GM12878 (cell line): ENCODE results near the gene ITPR2. TPM values are rescaled to one million over a fixed set of nuclear protein-coding genes. Genes with fewer than 3 reads are reported as not detected.

ENCODE experiments used
- ATAC-seq: fragments of 200-7000 bp; cut with Tn5 transposase; 3 replicates; pipeline ENCODE4 v1.9.1; 2020; ENCODE audit warnings: mild to moderate bottlenecking, moderate library complexity
- BruUV-seq: library from RNA; stranded (reverse); fragments of 400-500 nt; replicated peaks from 2 replicates; lab custom pipeline; 2021; lab: Mats Ljungman, UMichigan
- CTCF ChIA-PET: fragments of 300-600 bp; sonication (Branson Sonifier 250); formaldehyde crosslinking; extraction: SDS; loops from one replicate; lab custom pipeline; 2021; ENCODE audit warnings: inconsistent platforms; lab: Yijun Ruan, JAX
- POLR2A ChIA-PET: fragments of 350-600 bp; formaldehyde crosslinking; extraction: SDS; loops from one replicate; lab custom pipeline; 2021; ENCODE audit warnings: inconsistent platforms; lab: Charles Lee
- RAD21 ChIA-PET: fragments of 300-600 bp; sonication (Branson Sonifier 250); formaldehyde crosslinking; loops from one replicate; lab custom pipeline; 2023; ENCODE audit warnings: antibody characterized with exemption; ENCODE audit not compliant: unreplicated experiment; lab: Charles Lee
- SMC1A ChIA-PET: fragments of 300-600 bp; sonication (Branson Sonifier 250); formaldehyde crosslinking; loops from one replicate; lab custom pipeline; 2023; ENCODE audit not compliant: unreplicated experiment, uncharacterized antibody; lab: Charles Lee
- DNase-seq: peaks from one replicate; pipeline ENCODE4 v3.0.0-alpha.2; 2011; ENCODE audit warnings: low read depth, low spot score
- FAIRE-seq: peaks from 3 replicates; lab custom pipeline; 2011; peaks lifted over from hg19 to GRCh38; lab: Jason Lieb, UNC
- H2AFZ ChIP-seq: 2 replicates; pipeline ENCODE4 v1.6.0; 2011; ENCODE audit warnings: low read depth, low read length, control low read depth; ENCODE audit not compliant: control insufficient read depth
- H3K27ac ChIP-seq: 2 replicates; pipeline ENCODE4 v1.5.1; 2011; ENCODE audit warnings: control low read depth; ENCODE audit not compliant: control insufficient read depth, insufficient read depth
- H3K27me3 ChIP-seq, 2 experiments: replicated peaks in 1 of 2; 2 replicates each; pipeline versions ENCODE4 v1.6.0 to v1.6.1; 2011; ENCODE audit warnings: low read length in 1 of 2; ENCODE audit not compliant: control insufficient read depth in 2 of 2, insufficient read depth in 2 of 2
- H3K36me3 ChIP-seq, 2 experiments: 2 replicates each; pipeline ENCODE4 v1.5.1; 2011; ENCODE audit warnings: low read length in 1 of 2; ENCODE audit not compliant: control insufficient read depth in 2 of 2, insufficient read depth in 2 of 2
- H3K4me1 ChIP-seq: 2 replicates; pipeline ENCODE4 v1.6.1; 2011; ENCODE audit warnings: mild to moderate bottlenecking, low read length, moderate library complexity, mixed read lengths; ENCODE audit not compliant: control insufficient read depth, insufficient read depth
- H3K4me2 ChIP-seq: 2 replicates; pipeline ENCODE4 v1.6.0; 2011; ENCODE audit warnings: control low read depth; ENCODE audit not compliant: control insufficient read depth, insufficient read depth
- H3K4me3 ChIP-seq: fragments of 200-600 bp; sonication (generic); 2 replicates; pipeline ENCODE4 v1.5.1; 2016
- H3K79me2 ChIP-seq: 2 replicates; pipeline ENCODE4 v1.6.0; 2011; ENCODE audit warnings: low read length; ENCODE audit not compliant: control insufficient read depth, insufficient read depth
- H3K9ac ChIP-seq: 2 replicates; pipeline ENCODE4 v1.8.0; 2011; ENCODE audit warnings: low read length, control low read depth, mixed read lengths; ENCODE audit not compliant: control insufficient read depth, insufficient read depth
- H3K9me3 ChIP-seq: replicated peaks from 3 replicates; pipeline ENCODE4 v1.5.1; 2011; ENCODE audit warnings: mild to moderate bottlenecking, low read length; ENCODE audit not compliant: control insufficient read depth, insufficient read depth
- H4K20me1 ChIP-seq: 2 replicates; pipeline ENCODE4 v1.6.0; 2011; ENCODE audit not compliant: control insufficient read depth, insufficient read depth
- CEBPZ ChIP-seq: fragments of 150-350 bp; IDR thresholded peaks from 2 replicates; pipeline ENCODE4 v1.6.1; 2016; ENCODE audit warnings: low read depth, low read length
- EGR1 ChIP-seq, 2 experiments: IDR thresholded peaks; 1 replicate in 1 of 2; 2 replicates in 1 of 2; pipeline ENCODE4 v1.6.1; 2011 to 2012; ENCODE audit warnings: low read depth in 2 of 2, low read length in 2 of 2, borderline replicate concordance in 1 of 2, mild to moderate bottlenecking in 1 of 2, moderate library complexity in 1 of 2
- IKZF1 ChIP-seq: fragments of 450-650 bp; conservative IDR thresholded peaks from 2 replicates; pipeline ENCODE4 v1.6.1; 2017; ENCODE audit warnings: antibody characterized with exemption, mild to moderate bottlenecking
- POLR2AphosphoS2 ChIP-seq: IDR thresholded peaks from 2 replicates; pipeline ENCODE4 v1.6.1; 2011; ENCODE audit warnings: low read depth, mild to moderate bottlenecking, low read length, improper control_type of control experiment, moderate library complexity
- SUPT20H ChIP-seq: IDR thresholded peaks from 2 replicates; pipeline ENCODE4 v1.6.1; 2011; ENCODE audit warnings: low read depth, mild to moderate bottlenecking, low read length, moderate library complexity, borderline replicate concordance; ENCODE audit not compliant: control insufficient read depth
- ZBTB11 ChIP-seq: fragments of 450-650 bp; formaldehyde crosslinking; IDR thresholded peaks from 2 replicates; pipeline ENCODE4 v1.5.0; 2022; ENCODE audit warnings: mild to moderate bottlenecking, missing genetic modification characterization
- WGBS: methylation state at CpG from one replicate; pipeline ENCODE4 v1.1.6; 2016; ENCODE audit warnings: low lambda C conversion rate; ENCODE audit not compliant: insufficient replicate concordance, insufficient coverage; ENCODE audit errors: missing lambda C conversion rate; 5-methylcytosine and 5-hydroxymethylcytosine counted together
- in situ Hi-C: fragments of 300-500 bp; cut with MboI; formaldehyde crosslinking; loops from 9 replicates; pipeline ENCODE4 v1.14.3; 2018; ENCODE audit warnings: mixed read lengths
- intact Hi-C: fragments of 100-400 bp; cut with micrococcal nuclease; formaldehyde crosslinking; loops from one replicate; pipeline ENCODE4 v1.14.2; 2022; ENCODE audit not compliant: unreplicated experiment
- polyA plus RNA-seq, 11 experiments: library from polyadenylated mRNA; depleted of rRNA in 4 of 11; unstranded in 6 of 11; stranded (reverse) in 5 of 11; fragments of >200 nt; fragmentation: Nextera tagmentation in 4 of 11; fragmentation: Illumina TruSeq in 1 of 11; extraction: Ambion mirVana in 4 of 11; extraction: Trizol in 1 of 11; gene quantifications; 1 replicate in 1 of 11; 2 replicates in 10 of 11; pipeline versions ENCODE4 v1.2.1 to v1.2.3, GENCODE V29; 2011 to 2016; ENCODE audit warnings: inconsistent platforms in 2 of 11, missing spikeins in 2 of 11, low read depth in 1 of 11
- total RNA-seq, 4 experiments: library from RNA; depleted of rRNA in 3 of 4; stranded (reverse); fragments of >200 nt in 3 of 4; fragmentation: Illumina TruSeq in 1 of 4; extraction: Trizol in 1 of 4; gene quantifications; 2 replicates each; pipeline versions ENCODE4 v1.2.1 to v1.2.3, GENCODE V29; 2013 to 2021
- TF ChIP-seq, protein P1 (sequence below): fragments of 450-650 bp; IDR thresholded peaks from 2 replicates; pipeline ENCODE4 v1.6.1; 2017; ENCODE audit warnings: mild to moderate bottlenecking, low read depth, inconsistent platforms; ENCODE audit not compliant: poor library complexity, severe bottlenecking
- TF ChIP-seq, protein P2 (sequence below): IDR thresholded peaks from 2 replicates; pipeline ENCODE4 v1.6.1; 2012; ENCODE audit warnings: low read depth, low read length, improper control_type of control experiment

Gene ITPR2
- total and polyA plus RNA-seq, 10 of the 15 experiments (the other 5 are each of a cell fraction or from before 2014, with no cell fraction given): 7.5 to 76.2 (median 47.1) TPM

- 96% methylated on average over 2 of the region's 2 CpGs for WGBS
- no peaks in the 10 kb centered on the region for H3K79me2 ChIP-seq
- H3K4me1 ChIP-seq: no peaks in the 10 kb centered on the region
- DNase-seq (no peak), FAIRE-seq (no peak)
- SMC1A ChIA-PET: no interaction called here
- no peak overlapping the region for H2AFZ ChIP-seq
- no peak overlapping the region for H3K27ac ChIP-seq
- no peaks in the 10 kb centered on the region for H3K9me3 ChIP-seq
- in situ Hi-C loops: no loop called here
- BruUV-seq: no TSS peak
- peaks cover 1 to 8% of the 10 kb centered on the region in 2 experiments for H3K36me3 ChIP-seq
- TF ChIP-seq POLR2AphosphoS2 (no peak), SUPT20H (no peak), IKZF1 (no peak), CEBPZ (no peak), ZBTB11 (CRISPR knock-in tag) (no peak), EGR1 (IDR thresholded peaks at IDR 0.05; ENCODE audit: borderline replicate concordance in 1 of 2, low read depth in 2 of 2, low read length in 2 of 2) (no peak)
- TF ChIP-seq, protein P1, sequence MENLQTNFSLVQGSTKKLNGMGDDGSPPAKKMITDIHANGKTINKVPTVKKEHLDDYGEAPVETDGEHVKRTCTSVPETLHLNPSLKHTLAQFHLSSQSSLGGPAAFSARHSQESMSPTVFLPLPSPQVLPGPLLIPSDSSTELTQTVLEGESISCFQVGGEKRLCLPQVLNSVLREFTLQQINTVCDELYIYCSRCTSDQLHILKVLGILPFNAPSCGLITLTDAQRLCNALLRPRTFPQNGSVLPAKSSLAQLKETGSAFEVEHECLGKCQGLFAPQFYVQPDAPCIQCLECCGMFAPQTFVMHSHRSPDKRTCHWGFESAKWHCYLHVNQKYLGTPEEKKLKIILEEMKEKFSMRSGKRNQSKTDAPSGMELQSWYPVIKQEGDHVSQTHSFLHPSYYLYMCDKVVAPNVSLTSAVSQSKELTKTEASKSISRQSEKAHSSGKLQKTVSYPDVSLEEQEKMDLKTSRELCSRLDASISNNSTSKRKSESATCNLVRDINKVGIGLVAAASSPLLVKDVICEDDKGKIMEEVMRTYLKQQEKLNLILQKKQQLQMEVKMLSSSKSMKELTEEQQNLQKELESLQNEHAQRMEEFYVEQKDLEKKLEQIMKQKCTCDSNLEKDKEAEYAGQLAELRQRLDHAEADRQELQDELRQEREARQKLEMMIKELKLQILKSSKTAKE: no peak
- TF ChIP-seq, protein P2, sequence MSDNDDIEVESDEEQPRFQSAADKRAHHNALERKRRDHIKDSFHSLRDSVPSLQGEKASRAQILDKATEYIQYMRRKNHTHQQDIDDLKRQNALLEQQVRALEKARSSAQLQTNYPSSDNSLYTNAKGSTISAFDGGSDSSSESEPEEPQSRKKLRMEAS: no peak
- TF ChIP-seq, all 136 proteins: peak for 0
- Histone ChIP-seq H3K4me3 (no peak overlapping the region), H3K27me3 (no peaks in the 10 kb centered on the region), H4K20me1 (no peaks in the 10 kb centered on the region), H3K4me2 (no peak overlapping the region), H3K9ac (no peak overlapping the region)
- intact Hi-C loops: no loop called here
- ChIA-PET POLR2A (no interaction called here), CTCF (no interaction called here), RAD21 (no interaction called here)
- no peak for ATAC-seq
Measured at GRCh38 chr12:26489908-26490307, 343.1 kb downstream of the ITPR2 start.
